Measurements from ENCODE around the gene BLTP2. TPM values are rescaled to one million over a fixed set of nuclear protein-coding genes. Genes with fewer than 3 reads are reported as not detected.

BLTP2 gene
- total RNA-seq: 100 to 1,000 TPM; 184 to 422 TPM

GRCh38 chr17:28644787-28645575 is at the start of gene BLTP2:
TSS of gene BLTP2 (minus strand) at chr17:28645158. CDS start at chr17:28645056, 102 bp downstream.
- DNase-seq (ENCODE audit: low spot score) (peak; percentile 96), ATAC-seq (peak; percentile 100)
- no peaks in the 10 kb centered on the region for H3K27me3 Mint-ChIP-seq
- peak within 1 kb of the TSS; percentile 92 to 94 for H3K27ac Mint-ChIP-seq
- H3K9me3 Mint-ChIP-seq: no peaks in the 10 kb centered on the region
- H3K4me3 Mint-ChIP-seq: peak within 1 kb of the TSS; percentile 97
- peaks cover 34% of the 10 kb centered on the region for H3K36me3 Mint-ChIP-seq
- H3K4me1 Mint-ChIP-seq (ENCODE audit: low read depth in 2 of 2): peaks cover 37 to 49% of the 10 kb centered on the region in 2 donors

GRCh38 chr17:28693869-28694268 is 48.9 kb upstream of the BLTP2 start:
- Mint-ChIP-seq H3K36me3 (peaks cover 23% of the 10 kb centered on the region), H3K4me3 (no peak overlapping the region), H3K27ac (no peak overlapping the region), H3K4me1 (ENCODE audit: low read depth in 2 of 2) (no peaks in the 10 kb centered on the region), H3K9me3 (no peaks in the 10 kb centered on the region), H3K27me3 (no peaks in the 10 kb centered on the region)
- no peak for DNase-seq (ENCODE audit: low spot score)
- ATAC-seq: no peak

- Mint-ChIP-seq H3K4me3 (no peak overlapping the region), H3K36me3 (peaks cover 28% of the 10 kb centered on the region), H3K27me3 (no peaks in the 10 kb centered on the region), H3K4me1 (ENCODE audit: low read depth in 2 of 2) (no peaks in the 10 kb centered on the region), H3K27ac (no peak overlapping the region), H3K9me3 (no peaks in the 10 kb centered on the region)
- DNase-seq (ENCODE audit: low spot score) (no peak), ATAC-seq (no peak)
These were observed 44.1 kb upstream of the BLTP2 start for GRCh38 chr17:28689011-28689410.

GRCh38 chr17:28688481-28688880 is 43.5 kb upstream of the BLTP2 start:
- Mint-ChIP-seq H3K27ac (no peak overlapping the region), H3K27me3 (no peaks in the 10 kb centered on the region), H3K9me3 (no peaks in the 10 kb centered on the region), H3K4me1 (ENCODE audit: low read depth in 2 of 2) (no peaks in the 10 kb centered on the region), H3K36me3 (peaks cover 23% of the 10 kb centered on the region), H3K4me3 (no peak overlapping the region)
- ATAC-seq (no peak), DNase-seq (ENCODE audit: low spot score) (no peak)

- Mint-ChIP-seq H3K27ac (no peak overlapping the region), H3K27me3 (no peaks in the 10 kb centered on the region), H3K9me3 (no peaks in the 10 kb centered on the region), H3K4me1 (ENCODE audit: low read depth in 2 of 2) (no peaks in the 10 kb centered on the region), H3K4me3 (no peak overlapping the region), H3K36me3 (peaks cover 32% of the 10 kb centered on the region)
- ATAC-seq: no peak
- no peak for DNase-seq (ENCODE audit: low spot score)
These were observed 41.3 kb upstream of the BLTP2 start for GRCh38 chr17:28686296-28686695.

GRCh38 chr17:28685366-28685765 is 40.4 kb upstream of the BLTP2 start:
- no peaks in the 10 kb centered on the region for H3K4me1 Mint-ChIP-seq (ENCODE audit: low read depth in 2 of 2)
- DNase-seq (ENCODE audit: low spot score) (no peak), ATAC-seq (no peak)
- H3K4me3 Mint-ChIP-seq: no peak overlapping the region
- no peaks in the 10 kb centered on the region for H3K27me3 Mint-ChIP-seq
- H3K36me3 Mint-ChIP-seq: peaks cover 32% of the 10 kb centered on the region
- no peak overlapping the region for H3K27ac Mint-ChIP-seq
- H3K9me3 Mint-ChIP-seq: no peaks in the 10 kb centered on the region

- H3K9me3 Mint-ChIP-seq: no peaks in the 10 kb centered on the region
- no peaks in the 10 kb centered on the region for H3K4me1 Mint-ChIP-seq (ENCODE audit: low read depth in 2 of 2)
- no peak overlapping the region for H3K27ac Mint-ChIP-seq
- H3K36me3 Mint-ChIP-seq: peaks cover 31% of the 10 kb centered on the region
- H3K27me3 Mint-ChIP-seq: no peaks in the 10 kb centered on the region
- ATAC-seq (no peak), DNase-seq (ENCODE audit: low spot score) (no peak)
- H3K4me3 Mint-ChIP-seq: no peak overlapping the region
These were observed 40.0 kb upstream of the BLTP2 start for GRCh38 chr17:28684963-28685362.

- Mint-ChIP-seq H3K27ac (no peak overlapping the region), H3K9me3 (no peaks in the 10 kb centered on the region), H3K36me3 (peaks cover 19% of the 10 kb centered on the region), H3K4me1 (ENCODE audit: low read depth in 2 of 2) (no peaks in the 10 kb centered on the region), H3K27me3 (no peaks in the 10 kb centered on the region), H3K4me3 (no peak overlapping the region)
- ATAC-seq: no peak
- DNase-seq (ENCODE audit: low spot score): no peak
These were observed 37.7 kb upstream of the BLTP2 start for GRCh38 chr17:28682655-28683054.

- DNase-seq (ENCODE audit: low spot score): no peak
- no peak for ATAC-seq
These were observed 31.0 kb upstream of the BLTP2 start for GRCh38 chr17:28675980-28676379.

GRCh38 chr17:28675490-28675889 is 30.5 kb upstream of the BLTP2 start:
- Mint-ChIP-seq H3K4me1 (ENCODE audit: low read depth in 2 of 2) (peaks cover 0 to 9% of the 10 kb centered on the region in 2 donors), H3K36me3 (peaks cover 31% of the 10 kb centered on the region), H3K9me3 (no peaks in the 10 kb centered on the region), H3K27ac (no peak overlapping the region), H3K4me3 (no peak overlapping the region), H3K27me3 (no peaks in the 10 kb centered on the region)
- ATAC-seq (no peak), DNase-seq (ENCODE audit: low spot score) (no peak)

More at GRCh38 chr17:28675980-28676379, 31.0 kb upstream of the BLTP2 start:
- peaks cover 31% of the 10 kb centered on the region for H3K36me3 Mint-ChIP-seq
- no peak overlapping the region for H3K4me3 Mint-ChIP-seq
- peaks cover 0 to 9% of the 10 kb centered on the region in 2 donors for H3K4me1 Mint-ChIP-seq (ENCODE audit: low read depth in 2 of 2)
- no peak overlapping the region for H3K27ac Mint-ChIP-seq
- H3K27me3 Mint-ChIP-seq: no peaks in the 10 kb centered on the region
- no peaks in the 10 kb centered on the region for H3K9me3 Mint-ChIP-seq

- Mint-ChIP-seq H3K27me3 (no peaks in the 10 kb centered on the region), H3K9me3 (no peaks in the 10 kb centered on the region), H3K4me3 (no peak overlapping the region), H3K36me3 (peaks cover 24% of the 10 kb centered on the region), H3K27ac (no peak overlapping the region), H3K4me1 (ENCODE audit: low read depth in 2 of 2) (peaks cover 21 to 26% of the 10 kb centered on the region in 2 donors)
- ATAC-seq: no peak
- DNase-seq (ENCODE audit: low spot score): no peak
These were observed 25.0 kb upstream of the BLTP2 start for GRCh38 chr17:28669918-28670317.

GRCh38 chr17:28667870-28668269 is 22.9 kb upstream of the BLTP2 start:
- H3K9me3 Mint-ChIP-seq: no peaks in the 10 kb centered on the region
- H3K27ac Mint-ChIP-seq: no peak overlapping the region
- no peak for ATAC-seq
- peaks cover 35 to 42% of the 10 kb centered on the region in 2 donors for H3K4me1 Mint-ChIP-seq (ENCODE audit: low read depth in 2 of 2)
- DNase-seq (ENCODE audit: low spot score): no peak
- no peak overlapping the region for H3K4me3 Mint-ChIP-seq
- peaks cover 15% of the 10 kb centered on the region for H3K36me3 Mint-ChIP-seq
- no peaks in the 10 kb centered on the region for H3K27me3 Mint-ChIP-seq

GRCh38 chr17:28665994-28666393 is 21.0 kb upstream of the BLTP2 start:
- H3K36me3 Mint-ChIP-seq: peaks cover 15% of the 10 kb centered on the region
- H3K4me1 Mint-ChIP-seq (ENCODE audit: low read depth in 2 of 2): peaks cover 37 to 49% of the 10 kb centered on the region in 2 donors
- H3K27ac Mint-ChIP-seq: peak overlapping the region in 1 of 2 donors; percentile 13
- H3K9me3 Mint-ChIP-seq: no peaks in the 10 kb centered on the region
- no peak overlapping the region for H3K4me3 Mint-ChIP-seq
- no peak for ATAC-seq
- DNase-seq (ENCODE audit: low spot score): no peak
- no peaks in the 10 kb centered on the region for H3K27me3 Mint-ChIP-seq

GRCh38 chr17:28663723-28664122 is 18.8 kb upstream of the BLTP2 start:
- H3K27ac Mint-ChIP-seq: peak overlapping the region; percentile 98 to 100
- DNase-seq (ENCODE audit: low spot score) (no peak), ATAC-seq (no peak)
- H3K36me3 Mint-ChIP-seq: peaks cover 15% of the 10 kb centered on the region
- H3K4me1 Mint-ChIP-seq (ENCODE audit: low read depth in 2 of 2): peaks cover 50 to 63% of the 10 kb centered on the region in 2 donors
- peak overlapping the region; percentile 92 for H3K4me3 Mint-ChIP-seq
- H3K27me3 Mint-ChIP-seq: no peaks in the 10 kb centered on the region
- no peaks in the 10 kb centered on the region for H3K9me3 Mint-ChIP-seq

- peaks cover 21% of the 10 kb centered on the region for H3K36me3 Mint-ChIP-seq
- peak overlapping the region; percentile 92 for H3K4me3 Mint-ChIP-seq
- peaks cover 46 to 57% of the 10 kb centered on the region in 2 donors for H3K4me1 Mint-ChIP-seq (ENCODE audit: low read depth in 2 of 2)
- H3K9me3 Mint-ChIP-seq: no peaks in the 10 kb centered on the region
- no peaks in the 10 kb centered on the region for H3K27me3 Mint-ChIP-seq
- H3K27ac Mint-ChIP-seq: peak overlapping the region; percentile 98 to 100
- ATAC-seq (no peak), DNase-seq (ENCODE audit: low spot score) (no peak)
These were observed 17.5 kb upstream of the BLTP2 start for GRCh38 chr17:28662527-28662829.
